ENCODE data around the gene RXFP1.

GRCh38 chr4:158521484-158522088 is at the start of gene RXFP1:
- TF ChIP-seq POLR2AphosphoS5 (IDR thresholded peaks at IDR 0.05) = no peak
- no peak for TF ChIP-seq CTCF (IDR thresholded peaks at IDR 0.05)

Data from prostate gland (tissue), 2 donors.